ENCODE data around the gene MAN2B2. TPM values are rescaled to one million over a fixed set of nuclear protein-coding genes. Genes with fewer than 3 reads are reported as not detected.

Gene MAN2B2
- total and polyA plus RNA-seq, 9 of the 15 experiments (the other 6 are each of a cell fraction or from before 2014, with no cell fraction given) = 0.21 to 8.8 (median 3.7) TPM

DNA sequence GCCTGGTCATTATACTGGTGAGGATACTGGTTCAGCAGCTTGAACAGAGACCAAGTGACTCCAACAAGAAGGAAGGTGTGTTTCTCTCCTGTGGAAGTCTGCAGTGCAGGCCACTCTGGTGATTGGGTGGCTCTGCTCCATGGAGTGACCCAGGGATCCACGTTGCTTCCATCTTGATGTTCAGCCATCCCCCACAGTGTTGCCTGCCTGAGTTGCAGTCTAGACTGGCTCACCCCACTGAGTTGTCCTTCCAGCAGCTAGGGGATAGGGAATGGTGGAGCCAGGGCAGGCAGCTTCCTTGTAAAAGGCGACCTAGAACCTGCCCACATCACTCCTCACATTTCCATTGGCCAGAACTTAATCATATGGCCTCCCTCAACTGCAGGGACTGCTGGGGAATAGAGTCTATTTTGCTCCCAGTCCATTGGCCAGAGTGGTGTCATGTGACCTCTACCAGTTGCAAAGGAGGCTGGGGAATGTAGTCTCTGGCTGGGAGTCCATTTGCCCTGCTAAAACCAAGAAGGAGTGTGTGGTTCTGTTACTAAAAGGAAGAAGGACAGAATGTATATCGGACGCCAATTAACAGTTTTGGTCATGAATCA is 8.0 kb downstream of the MAN2B2 start (continued):
- TF ChIP-seq, protein P1, sequence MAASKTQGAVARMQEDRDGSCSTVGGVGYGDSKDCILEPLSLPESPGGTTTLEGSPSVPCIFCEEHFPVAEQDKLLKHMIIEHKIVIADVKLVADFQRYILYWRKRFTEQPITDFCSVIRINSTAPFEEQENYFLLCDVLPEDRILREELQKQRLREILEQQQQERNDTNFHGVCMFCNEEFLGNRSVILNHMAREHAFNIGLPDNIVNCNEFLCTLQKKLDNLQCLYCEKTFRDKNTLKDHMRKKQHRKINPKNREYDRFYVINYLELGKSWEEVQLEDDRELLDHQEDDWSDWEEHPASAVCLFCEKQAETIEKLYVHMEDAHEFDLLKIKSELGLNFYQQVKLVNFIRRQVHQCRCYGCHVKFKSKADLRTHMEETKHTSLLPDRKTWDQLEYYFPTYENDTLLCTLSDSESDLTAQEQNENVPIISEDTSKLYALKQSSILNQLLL (CRISPR knock-in tag; IDR thresholded peaks at IDR 0.05; ENCODE audit: borderline replicate concordance) = no peak
- TF ChIP-seq HDAC2 (IDR thresholded peaks at IDR 0.05) (no peak), ARNT (IDR thresholded peaks at IDR 0.05) (peak in 1 of 2 experiments; percentile 92; a peak in 2 of 4 replicates), BMI1 (IDR thresholded peaks at IDR 0.05; ENCODE audit: low read length) (no peak), ZNF197 (CRISPR knock-in tag; IDR thresholded peaks at IDR 0.05; ENCODE audit: low read depth) (no peak), BDP1 (IDR thresholded peaks at IDR 0.05; ENCODE audit: insufficient read depth, insufficient read length) (no peak), SIN3B (IDR thresholded peaks at IDR 0.05; ENCODE audit: low read depth) (no peak), ZNF586 (CRISPR knock-in tag; conservative IDR thresholded peaks at IDR 0.05) (no peak), CXXC5 (CRISPR knock-in tag; IDR thresholded peaks at IDR 0.05) (no peak), ZFPM2 (CRISPR knock-in tag; IDR thresholded peaks at IDR 0.05) (no peak), HCFC1 (IDR thresholded peaks at IDR 0.05; ENCODE audit: low read depth, low read length) (peak; percentile 92), HNRNPUL1 (IDR thresholded peaks at IDR 0.05; ENCODE audit: low read length) (no peak), GATAD2A (IDR thresholded peaks at IDR 0.05) (no peak), TOE1 (IDR thresholded peaks at IDR 0.05; ENCODE audit: borderline replicate concordance) (peak; percentile 97), TOE1 (CRISPR knock-in tag; IDR thresholded peaks at IDR 0.05; ENCODE audit: borderline replicate concordance, low read depth) (no peak)
- TF ChIP-seq, protein P2, sequence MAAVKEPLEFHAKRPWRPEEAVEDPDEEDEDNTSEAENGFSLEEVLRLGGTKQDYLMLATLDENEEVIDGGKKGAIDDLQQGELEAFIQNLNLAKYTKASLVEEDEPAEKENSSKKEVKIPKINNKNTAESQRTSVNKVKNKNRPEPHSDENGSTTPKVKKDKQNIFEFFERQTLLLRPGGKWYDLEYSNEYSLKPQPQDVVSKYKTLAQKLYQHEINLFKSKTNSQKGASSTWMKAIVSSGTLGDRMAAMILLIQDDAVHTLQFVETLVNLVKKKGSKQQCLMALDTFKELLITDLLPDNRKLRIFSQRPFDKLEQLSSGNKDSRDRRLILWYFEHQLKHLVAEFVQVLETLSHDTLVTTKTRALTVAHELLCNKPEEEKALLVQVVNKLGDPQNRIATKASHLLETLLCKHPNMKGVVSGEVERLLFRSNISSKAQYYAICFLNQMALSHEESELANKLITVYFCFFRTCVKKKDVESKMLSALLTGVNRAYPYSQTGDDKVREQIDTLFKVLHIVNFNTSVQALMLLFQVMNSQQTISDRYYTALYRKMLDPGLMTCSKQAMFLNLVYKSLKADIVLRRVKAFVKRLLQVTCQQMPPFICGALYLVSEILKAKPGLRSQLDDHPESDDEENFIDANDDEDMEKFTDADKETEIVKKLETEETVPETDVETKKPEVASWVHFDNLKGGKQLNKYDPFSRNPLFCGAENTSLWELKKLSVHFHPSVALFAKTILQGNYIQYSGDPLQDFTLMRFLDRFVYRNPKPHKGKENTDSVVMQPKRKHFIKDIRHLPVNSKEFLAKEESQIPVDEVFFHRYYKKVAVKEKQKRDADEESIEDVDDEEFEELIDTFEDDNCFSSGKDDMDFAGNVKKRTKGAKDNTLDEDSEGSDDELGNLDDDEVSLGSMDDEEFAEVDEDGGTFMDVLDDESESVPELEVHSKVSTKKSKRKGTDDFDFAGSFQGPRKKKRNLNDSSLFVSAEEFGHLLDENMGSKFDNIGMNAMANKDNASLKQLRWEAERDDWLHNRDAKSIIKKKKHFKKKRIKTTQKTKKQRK (IDR thresholded peaks at IDR 0.05; ENCODE audit: borderline replicate concordance, low read depth, low read length) = no peak
- TF ChIP-seq, protein P3, sequence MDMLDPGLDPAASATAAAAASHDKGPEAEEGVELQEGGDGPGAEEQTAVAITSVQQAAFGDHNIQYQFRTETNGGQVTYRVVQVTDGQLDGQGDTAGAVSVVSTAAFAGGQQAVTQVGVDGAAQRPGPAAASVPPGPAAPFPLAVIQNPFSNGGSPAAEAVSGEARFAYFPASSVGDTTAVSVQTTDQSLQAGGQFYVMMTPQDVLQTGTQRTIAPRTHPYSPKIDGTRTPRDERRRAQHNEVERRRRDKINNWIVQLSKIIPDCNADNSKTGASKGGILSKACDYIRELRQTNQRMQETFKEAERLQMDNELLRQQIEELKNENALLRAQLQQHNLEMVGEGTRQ (CRISPR knock-in tag; IDR thresholded peaks at IDR 0.05) = peak; percentile 93
- TF ChIP-seq, protein P4, sequence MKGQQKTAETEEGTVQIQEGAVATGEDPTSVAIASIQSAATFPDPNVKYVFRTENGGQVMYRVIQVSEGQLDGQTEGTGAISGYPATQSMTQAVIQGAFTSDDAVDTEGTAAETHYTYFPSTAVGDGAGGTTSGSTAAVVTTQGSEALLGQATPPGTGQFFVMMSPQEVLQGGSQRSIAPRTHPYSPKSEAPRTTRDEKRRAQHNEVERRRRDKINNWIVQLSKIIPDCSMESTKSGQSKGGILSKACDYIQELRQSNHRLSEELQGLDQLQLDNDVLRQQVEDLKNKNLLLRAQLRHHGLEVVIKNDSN (CRISPR knock-in tag; IDR thresholded peaks at IDR 0.05) = peak; percentile 97
- TF ChIP-seq, protein P5, sequence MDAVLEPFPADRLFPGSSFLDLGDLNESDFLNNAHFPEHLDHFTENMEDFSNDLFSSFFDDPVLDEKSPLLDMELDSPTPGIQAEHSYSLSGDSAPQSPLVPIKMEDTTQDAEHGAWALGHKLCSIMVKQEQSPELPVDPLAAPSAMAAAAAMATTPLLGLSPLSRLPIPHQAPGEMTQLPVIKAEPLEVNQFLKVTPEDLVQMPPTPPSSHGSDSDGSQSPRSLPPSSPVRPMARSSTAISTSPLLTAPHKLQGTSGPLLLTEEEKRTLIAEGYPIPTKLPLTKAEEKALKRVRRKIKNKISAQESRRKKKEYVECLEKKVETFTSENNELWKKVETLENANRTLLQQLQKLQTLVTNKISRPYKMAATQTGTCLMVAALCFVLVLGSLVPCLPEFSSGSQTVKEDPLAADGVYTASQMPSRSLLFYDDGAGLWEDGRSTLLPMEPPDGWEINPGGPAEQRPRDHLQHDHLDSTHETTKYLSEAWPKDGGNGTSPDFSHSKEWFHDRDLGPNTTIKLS (IDR thresholded peaks at IDR 0.05; ENCODE audit: borderline replicate concordance, low read depth) = peak; percentile 65; the same call in 1 of the 2 replicates
- TF ChIP-seq, protein P6, sequence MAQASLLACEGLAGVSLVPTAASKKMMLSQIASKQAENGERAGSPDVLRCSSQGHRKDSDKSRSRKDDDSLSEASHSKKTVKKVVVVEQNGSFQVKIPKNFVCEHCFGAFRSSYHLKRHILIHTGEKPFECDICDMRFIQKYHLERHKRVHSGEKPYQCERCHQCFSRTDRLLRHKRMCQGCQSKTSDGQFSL (CRISPR knock-in tag; IDR thresholded peaks at IDR 0.05) = no peak
- TF ChIP-seq, protein P6 (tag; IDR thresholded peaks at IDR 0.05) = no peak

Data from K562 (cell line).